ENCODE results near the gene KIF26B. TPM values are rescaled to one million over a fixed set of nuclear protein-coding genes. Genes with fewer than 3 reads are reported as not detected.

Gene KIF26B
- total RNA-seq, 4 donors from 2014 or later = 3.6 to 7.0 (median 5.2) TPM

GRCh38 chr1:245143849-245144248 lies 10.9 kb upstream of the KIF26B start:
- 85% methylated on average over 8 of the region's 8 CpGs for WGBS
- Histone ChIP-seq H3K27me3 (peaks cover 4% of the 10 kb centered on the region), H3K9me3 (no peaks in the 10 kb centered on the region), H3K27ac (no peak overlapping the region), H3K4me1 (no peaks in the 10 kb centered on the region), H3K36me3 (no peaks in the 10 kb centered on the region), H3K4me3 (no peak overlapping the region)
- TF ChIP-seq POLR2A (IDR thresholded peaks at IDR 0.05) (no peak), POLR2AphosphoS5 (IDR thresholded peaks at IDR 0.05) (no peak), EP300 (IDR thresholded peaks at IDR 0.05) (no peak)
- TF ChIP-seq, protein P1, sequence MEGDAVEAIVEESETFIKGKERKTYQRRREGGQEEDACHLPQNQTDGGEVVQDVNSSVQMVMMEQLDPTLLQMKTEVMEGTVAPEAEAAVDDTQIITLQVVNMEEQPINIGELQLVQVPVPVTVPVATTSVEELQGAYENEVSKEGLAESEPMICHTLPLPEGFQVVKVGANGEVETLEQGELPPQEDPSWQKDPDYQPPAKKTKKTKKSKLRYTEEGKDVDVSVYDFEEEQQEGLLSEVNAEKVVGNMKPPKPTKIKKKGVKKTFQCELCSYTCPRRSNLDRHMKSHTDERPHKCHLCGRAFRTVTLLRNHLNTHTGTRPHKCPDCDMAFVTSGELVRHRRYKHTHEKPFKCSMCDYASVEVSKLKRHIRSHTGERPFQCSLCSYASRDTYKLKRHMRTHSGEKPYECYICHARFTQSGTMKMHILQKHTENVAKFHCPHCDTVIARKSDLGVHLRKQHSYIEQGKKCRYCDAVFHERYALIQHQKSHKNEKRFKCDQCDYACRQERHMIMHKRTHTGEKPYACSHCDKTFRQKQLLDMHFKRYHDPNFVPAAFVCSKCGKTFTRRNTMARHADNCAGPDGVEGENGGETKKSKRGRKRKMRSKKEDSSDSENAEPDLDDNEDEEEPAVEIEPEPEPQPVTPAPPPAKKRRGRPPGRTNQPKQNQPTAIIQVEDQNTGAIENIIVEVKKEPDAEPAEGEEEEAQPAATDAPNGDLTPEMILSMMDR (IDR thresholded peaks at IDR 0.05) = no peak
- no peak for DNase-seq (ENCODE audit: low spot score in 2 of 2)

DNA sequence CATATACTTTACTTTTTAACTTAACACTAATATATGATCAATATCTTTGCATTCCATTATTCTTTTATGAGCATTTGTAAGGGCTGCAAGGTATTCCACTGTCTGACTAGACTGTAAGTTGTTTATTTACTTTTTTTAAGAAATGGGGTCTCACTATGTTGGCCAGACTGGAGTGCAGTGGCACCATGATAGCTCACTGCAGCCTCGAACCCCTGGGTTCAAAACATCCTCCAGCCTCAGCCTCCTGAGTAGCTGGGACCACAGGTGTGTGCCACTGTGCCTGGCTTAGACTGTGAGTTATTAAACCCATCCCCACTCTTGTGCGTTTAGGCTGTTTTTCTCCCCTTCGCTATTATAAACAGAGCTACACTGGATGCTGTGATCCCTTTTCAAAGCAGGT lies 6.7 kb upstream of the KIF26B start:
- TF ChIP-seq POLR2A (IDR thresholded peaks at IDR 0.05) (no peak), POLR2AphosphoS5 (IDR thresholded peaks at IDR 0.05) (no peak), EP300 (IDR thresholded peaks at IDR 0.05) (no peak)
- TF ChIP-seq, protein P1 (IDR thresholded peaks at IDR 0.05) = no peak
- DNase-seq (ENCODE audit: low spot score in 2 of 2) = no peak
- H3K27me3 ChIP-seq = peaks cover 12% of the 10 kb centered on the region
- H3K27ac ChIP-seq = no peak overlapping the region
- no peaks in the 10 kb centered on the region for H3K36me3 ChIP-seq
- no peak overlapping the region for H3K4me3 ChIP-seq
- H3K9me3 ChIP-seq = no peaks in the 10 kb centered on the region
- WGBS = 66% methylated on average over 3 of the region's 3 CpGs
- peaks cover 1% of the 10 kb centered on the region for H3K4me1 ChIP-seq

- peaks cover 9% of the 10 kb centered on the region for H3K4me1 ChIP-seq
- peaks cover 17% of the 10 kb centered on the region for H3K27me3 ChIP-seq
- no peak for TF ChIP-seq POLR2AphosphoS5 (IDR thresholded peaks at IDR 0.05)
- no peak for TF ChIP-seq EP300 (IDR thresholded peaks at IDR 0.05)
- TF ChIP-seq, protein P1 (IDR thresholded peaks at IDR 0.05) = no peak
- no peak for TF ChIP-seq POLR2A (IDR thresholded peaks at IDR 0.05)
- no peak overlapping the region for H3K27ac ChIP-seq
- WGBS = 56% methylated on average over 9 of the region's 9 CpGs
- no peaks in the 10 kb centered on the region for H3K36me3 ChIP-seq
- no peak for DNase-seq (ENCODE audit: low spot score in 2 of 2)
- H3K4me3 ChIP-seq = no peak overlapping the region
- no peaks in the 10 kb centered on the region for H3K9me3 ChIP-seq
Observed at GRCh38 chr1:245148861-245149260, 5.9 kb upstream of the KIF26B start.

DNA sequence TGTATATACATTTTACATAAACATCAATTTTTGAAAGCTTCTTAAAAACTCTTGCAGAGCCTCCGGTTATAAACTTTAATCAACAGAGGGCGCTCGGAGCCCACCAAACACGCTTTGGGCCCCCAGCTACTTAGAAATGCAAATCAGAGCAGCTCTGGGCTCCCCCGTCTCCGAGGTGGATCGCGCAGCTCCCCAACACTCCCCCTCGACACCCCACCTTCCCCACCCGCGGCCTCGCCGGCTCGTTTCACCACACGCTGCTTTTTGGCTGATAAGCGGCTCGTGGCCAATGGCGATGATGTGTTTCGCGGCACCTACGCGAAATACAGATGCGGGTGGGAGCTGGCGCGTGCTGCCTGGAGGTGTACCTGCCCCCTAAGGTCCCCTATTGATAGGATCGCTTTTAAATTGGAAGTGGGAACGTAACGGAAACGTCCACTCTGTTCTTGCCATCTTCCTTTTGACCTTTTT lies 1.7 kb upstream of the KIF26B start:
- no peak for DNase-seq (ENCODE audit: low spot score in 2 of 2)
- Histone ChIP-seq H3K4me3 (peak overlapping the region; percentile 67), H3K36me3 (no peaks in the 10 kb centered on the region), H3K9me3 (no peaks in the 10 kb centered on the region), H3K4me1 (peaks cover 43% of the 10 kb centered on the region), H3K27ac (no peak overlapping the region), H3K27me3 (peaks cover 41% of the 10 kb centered on the region)
- under 1% methylated on average over 27 of the region's 29 CpGs for WGBS
- TF ChIP-seq, protein P1 (IDR thresholded peaks at IDR 0.05) = peak; percentile 33 to 62
- TF ChIP-seq EP300 (IDR thresholded peaks at IDR 0.05) = no peak
- TF ChIP-seq POLR2AphosphoS5 (IDR thresholded peaks at IDR 0.05) = no peak

DNA sequence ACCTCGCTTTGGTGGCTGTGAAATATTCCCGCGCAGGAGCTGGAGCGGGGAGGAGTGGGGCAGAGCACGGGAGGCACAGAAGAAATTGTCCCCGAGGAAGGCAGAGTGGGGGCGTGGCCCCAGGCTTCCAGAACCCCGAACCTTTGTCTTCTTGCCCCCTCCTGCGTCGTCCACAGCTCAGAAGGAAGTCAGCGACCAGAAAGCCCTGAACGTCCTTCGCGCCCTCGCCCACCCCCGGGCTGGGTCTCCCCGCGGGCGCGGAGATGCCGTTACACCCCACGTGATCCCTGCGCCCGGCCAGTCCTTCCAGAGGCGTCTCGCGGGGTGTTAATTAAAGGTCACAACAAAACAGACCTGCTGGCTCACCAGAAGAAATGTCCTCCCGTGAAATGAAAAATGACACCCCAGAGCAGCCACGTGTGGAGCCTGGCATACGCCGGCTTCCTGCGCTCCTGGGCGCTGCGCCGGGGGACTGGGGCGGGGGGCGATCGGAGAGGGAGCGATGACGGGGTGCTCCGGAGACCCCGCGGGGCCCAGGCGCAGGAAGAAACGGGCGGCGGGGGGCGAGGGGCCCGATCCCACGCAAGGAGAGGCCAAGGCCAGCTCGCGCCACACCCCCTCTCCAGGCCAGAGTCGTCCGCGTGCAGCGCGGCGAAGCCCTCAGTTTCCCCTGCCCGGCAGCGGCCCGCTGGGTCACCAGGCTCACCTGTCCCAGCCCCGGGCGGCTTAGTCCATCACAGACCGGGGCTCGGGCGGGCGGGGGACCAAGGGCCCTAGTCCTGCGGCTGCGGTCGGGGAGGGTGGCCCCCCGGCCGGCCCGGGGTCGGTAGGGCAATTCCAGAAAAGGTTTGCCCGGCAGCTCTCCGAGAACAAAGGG lies 995 bp upstream of the KIF26B start:
- TF ChIP-seq EP300 (IDR thresholded peaks at IDR 0.05) (no peak), POLR2AphosphoS5 (IDR thresholded peaks at IDR 0.05) (no peak), POLR2A (IDR thresholded peaks at IDR 0.05) (no peak)
- TF ChIP-seq, protein P1 (IDR thresholded peaks at IDR 0.05) = no peak
- 2% methylated on average over 27 of the region's 76 CpGs for WGBS
- H3K4me3 ChIP-seq = peak overlapping the region; percentile 67
- DNase-seq (ENCODE audit: low spot score in 2 of 2) = peak in 1 of 2 donors; percentile 62
- peaks cover 43% of the 10 kb centered on the region for H3K27me3 ChIP-seq
- peaks cover 43% of the 10 kb centered on the region for H3K4me1 ChIP-seq
- H3K27ac ChIP-seq = no peak overlapping the region
- no peaks in the 10 kb centered on the region for H3K9me3 ChIP-seq
- H3K36me3 ChIP-seq = no peaks in the 10 kb centered on the region

Measured in suprapubic skin (tissue), 4 donors.